Activated T-cell treated with anti-CD3 and anti-CD28 coated beads for 24 hours (primary cell): Measurements from ENCODE around the gene CFAP410.

Experiments used
- DNase-seq: peaks from one replicate; pipeline ENCODE4 v3.0.0-alpha.2; 2020; ENCODE audit warnings: low read depth

Gene CFAP410

DNA sequence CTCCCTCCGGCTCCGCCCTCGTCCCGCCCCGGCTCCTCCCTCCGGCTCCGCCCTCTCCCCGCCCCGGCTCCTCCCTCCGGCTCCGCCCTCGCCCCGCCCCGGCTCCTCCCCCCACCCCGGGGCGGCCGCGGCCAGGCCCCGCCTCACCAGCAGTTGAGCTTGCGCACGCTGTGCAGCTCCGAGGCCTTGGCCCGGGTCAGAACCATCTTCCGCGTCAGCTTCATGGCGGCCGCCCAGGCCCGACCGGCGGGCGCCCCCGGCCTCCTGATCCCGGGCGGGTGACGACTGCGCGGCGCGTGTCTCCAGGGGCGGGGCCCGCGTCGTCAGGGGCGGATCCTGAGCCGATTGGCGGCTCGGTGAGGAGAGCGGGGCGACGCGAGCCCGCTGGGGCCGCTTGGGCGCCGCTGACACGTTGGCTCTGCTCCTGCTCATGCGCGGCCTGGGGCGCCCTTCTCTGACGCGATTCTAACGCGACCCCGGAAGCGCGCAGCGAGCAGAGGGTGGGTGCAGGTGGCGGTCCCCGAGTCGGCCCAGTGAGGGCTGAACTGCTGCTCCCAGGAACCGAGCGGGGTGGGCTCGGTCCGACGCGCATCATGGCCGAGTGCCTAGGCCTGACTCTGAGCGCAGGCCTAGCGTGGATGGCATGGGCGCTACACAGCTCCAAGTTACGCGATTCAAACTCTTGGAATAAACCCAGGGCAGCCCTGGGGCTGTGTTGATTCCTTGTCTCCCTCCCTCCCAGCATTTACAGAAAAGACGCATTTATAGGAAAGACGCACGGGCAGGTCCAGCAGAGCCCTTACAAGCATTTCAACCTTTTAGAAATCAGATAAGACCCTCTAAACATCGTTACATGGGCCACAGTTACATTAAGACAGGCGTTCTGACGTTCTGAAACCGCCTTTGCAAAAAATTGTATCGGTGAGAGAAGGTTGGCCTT is at the start of gene CFAP410:
TSS of gene CFAP410 (minus strand) at position 420 of the 940 bp plus-strand sequence. CDS start at position 224, 196 bp downstream.
- DNase-seq = peak; percentile 94

DNA sequence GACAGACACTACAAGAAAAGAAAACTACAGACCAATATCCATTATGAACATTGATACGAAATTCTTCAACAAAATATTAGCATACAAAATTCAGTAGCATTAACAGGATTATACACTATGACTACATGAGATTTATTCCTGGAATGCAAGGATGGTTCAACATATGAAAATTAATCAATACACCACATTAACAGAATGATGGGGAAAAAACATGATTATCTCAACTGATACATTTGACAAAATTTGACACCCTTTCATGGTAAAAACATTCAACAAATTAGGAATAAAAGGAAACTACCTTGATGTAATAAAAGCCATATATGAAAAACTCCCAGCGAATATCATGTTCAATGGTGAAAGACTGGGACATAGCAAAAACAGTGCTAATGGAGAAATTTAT is 45.8 kb upstream of the CFAP410 start:
- DNase-seq = no peak

DNA sequence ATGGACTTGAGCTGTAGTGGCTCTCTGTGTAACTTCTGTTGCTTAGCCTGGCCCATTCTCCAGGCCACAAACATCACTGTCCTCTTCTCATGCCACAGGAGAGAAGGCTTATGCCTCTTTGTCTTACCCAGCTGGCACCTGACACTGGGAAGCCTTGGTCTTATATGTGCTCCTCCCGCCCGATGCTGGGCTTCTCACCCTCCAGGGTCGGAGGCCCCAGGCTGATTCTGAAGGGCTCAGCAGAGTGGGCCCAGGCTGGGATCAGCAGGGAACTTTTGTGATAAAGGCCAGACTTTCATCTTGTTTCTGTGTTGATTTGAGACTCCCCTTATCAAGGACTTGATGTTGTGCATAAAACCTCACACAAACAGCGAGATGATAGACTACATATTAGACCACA is 44.0 kb upstream of the CFAP410 start:
- no peak for DNase-seq

DNA sequence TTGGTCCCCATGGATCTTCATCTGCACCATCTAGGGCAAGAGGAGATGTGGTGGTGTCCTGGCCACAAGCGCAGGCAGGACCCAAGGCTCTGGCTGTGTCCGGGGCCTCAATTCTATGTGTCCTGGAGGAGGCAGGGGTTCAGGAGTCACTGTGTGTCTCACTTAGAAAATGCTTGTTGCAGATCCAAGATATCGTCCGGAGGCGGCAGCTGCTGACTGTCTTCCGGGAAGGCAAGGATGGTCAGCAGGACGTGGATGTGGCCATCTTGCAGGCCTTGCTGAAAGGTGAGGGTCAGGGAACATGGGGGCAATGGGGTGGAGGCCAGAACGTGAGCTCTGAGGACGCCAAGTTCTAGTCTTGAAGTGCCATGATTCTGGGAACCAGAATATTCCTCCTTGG is 43.3 kb upstream of the CFAP410 start:
- DNase-seq = no peak

DNA sequence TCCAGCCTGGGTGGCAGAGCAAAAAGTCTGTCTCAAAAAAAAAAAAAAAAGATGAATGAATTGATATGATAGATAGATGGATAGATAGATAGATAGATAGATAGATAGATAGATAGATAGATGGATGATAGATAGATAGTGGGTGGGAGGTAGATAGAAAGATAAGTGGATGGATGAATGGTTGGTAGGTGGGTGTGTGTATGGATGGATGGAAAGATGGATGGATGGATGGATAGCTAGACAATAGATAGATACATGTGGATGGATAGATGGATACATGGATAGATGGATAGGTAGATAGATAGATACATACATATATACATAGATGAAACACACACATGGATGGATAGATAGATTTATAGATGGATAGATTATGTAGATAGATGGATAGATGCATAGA is 42.7 kb upstream of the CFAP410 start:
- no peak for DNase-seq

DNA sequence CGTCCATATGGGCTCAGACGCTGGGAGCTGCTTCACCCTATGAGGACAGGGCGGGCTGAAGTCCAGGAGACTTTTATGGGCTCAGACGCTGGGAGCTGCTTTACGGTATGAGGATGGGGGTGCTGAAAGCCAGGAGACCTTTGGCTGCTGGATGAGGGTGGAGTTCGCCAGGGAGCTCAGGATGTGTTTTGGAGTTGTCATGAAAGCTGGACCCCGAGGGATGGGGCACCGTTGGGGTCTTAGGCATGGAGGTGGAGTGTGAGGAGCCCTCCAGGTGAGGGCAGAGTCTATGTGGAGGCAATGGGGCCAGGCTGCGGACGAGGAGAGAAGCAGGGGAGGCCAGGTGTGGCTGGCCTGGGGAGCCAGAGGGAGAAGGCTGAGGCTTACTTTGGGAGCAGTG is 41.7 kb upstream of the CFAP410 start:
- DNase-seq = no peak

DNA sequence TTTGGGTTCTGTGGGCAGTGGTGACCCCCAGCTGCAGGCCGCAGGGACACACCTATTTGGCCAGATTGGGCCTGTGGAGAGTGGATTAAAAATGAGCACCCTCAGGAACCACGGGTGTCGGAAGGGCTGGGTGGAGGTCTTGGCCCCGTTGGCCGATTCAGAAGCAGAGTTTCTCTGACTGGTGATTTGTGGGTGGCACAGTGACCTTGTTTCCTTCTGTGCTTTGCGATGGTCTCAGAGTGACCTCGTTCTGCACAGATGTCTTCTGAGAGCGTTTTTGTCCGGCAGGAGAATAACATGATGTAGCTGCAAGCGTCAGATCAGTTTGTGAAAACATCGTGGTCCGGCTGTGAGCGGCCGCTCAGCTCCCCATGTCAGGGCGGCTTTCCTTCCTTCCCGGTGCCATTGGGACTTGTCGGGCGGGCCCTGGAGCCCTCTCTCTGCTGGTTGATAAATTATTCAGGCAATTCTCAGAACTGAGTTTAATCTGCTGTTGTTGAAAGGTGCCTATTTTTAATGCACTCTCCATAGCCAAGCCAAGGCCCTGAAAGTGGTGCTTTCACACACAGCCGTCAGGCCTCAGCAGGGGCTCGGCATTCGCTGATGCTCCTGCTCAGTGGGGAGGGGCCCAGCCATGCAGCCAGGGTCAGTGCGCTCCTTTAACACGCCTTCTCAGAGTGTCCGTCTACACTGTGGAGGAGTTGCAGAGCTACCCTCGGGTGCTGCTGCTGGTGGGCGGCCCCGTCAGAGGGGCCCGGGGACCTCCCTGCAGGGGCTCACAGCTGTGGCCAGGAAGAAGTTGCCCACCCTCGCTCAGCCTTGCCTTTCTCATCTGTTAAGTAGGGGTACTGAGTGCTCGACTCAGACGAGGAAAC is 41.0 kb upstream of the CFAP410 start:
- DNase-seq = no peak

DNA sequence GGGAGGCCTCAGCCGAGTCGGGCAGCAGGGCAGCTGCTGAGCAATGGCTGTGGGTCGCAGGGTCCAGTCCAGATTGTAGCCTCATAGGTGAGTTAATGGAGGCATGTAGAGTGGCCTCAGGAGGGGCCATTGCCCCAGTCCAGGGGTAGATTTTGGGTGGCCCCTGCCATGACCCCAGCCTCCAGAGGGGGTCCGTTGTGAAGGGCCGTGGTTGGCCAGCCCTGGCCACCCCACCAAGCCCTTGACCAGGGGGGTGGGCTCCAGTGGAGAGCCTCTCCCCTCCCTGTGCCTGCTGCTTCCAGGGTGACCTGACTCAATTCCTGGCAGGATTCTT is 40.3 kb upstream of the CFAP410 start:
- DNase-seq = no peak

DNA sequence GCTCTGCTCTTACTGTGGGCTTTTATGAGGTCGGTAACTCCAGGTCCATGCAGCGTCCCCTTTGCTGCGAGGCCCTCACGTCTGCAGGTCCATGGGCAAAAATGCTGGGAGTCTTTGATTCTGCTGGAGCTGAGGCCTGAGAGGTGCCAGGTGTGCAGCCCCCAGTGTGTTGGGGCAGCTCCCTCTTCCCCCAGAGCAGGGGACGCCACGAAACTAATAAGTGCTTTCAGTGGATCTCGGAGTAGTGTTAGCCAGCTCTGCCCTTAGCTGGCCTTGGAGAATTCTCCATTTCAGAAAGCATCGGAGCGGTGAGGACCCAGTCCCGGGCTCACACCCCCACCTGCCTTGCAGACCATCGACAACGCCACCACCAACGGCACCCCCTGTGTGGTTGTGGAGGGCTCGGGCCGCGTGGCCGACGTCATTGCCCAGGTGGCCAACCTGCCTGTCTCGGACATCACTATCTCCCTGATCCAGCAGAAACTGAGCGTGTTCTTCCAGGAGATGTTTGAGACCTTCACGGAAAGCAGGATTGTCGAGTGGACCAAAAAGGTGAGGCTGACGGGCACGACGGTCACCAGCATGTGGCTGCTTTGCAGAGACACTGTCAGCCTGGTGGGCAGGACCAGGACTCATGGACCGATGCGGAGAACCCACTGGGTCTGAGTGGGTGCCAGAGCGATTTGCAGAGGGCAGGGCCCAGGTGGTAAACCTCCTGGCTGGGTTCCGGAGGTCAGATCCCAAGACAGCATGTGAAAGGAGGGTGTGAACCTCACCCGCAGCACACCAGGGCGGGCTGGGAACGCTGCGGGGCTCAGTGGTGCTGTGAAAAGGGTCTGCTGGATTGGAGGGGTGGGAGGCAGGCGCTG is 39.7 kb upstream of the CFAP410 start:
- DNase-seq = no peak

DNA sequence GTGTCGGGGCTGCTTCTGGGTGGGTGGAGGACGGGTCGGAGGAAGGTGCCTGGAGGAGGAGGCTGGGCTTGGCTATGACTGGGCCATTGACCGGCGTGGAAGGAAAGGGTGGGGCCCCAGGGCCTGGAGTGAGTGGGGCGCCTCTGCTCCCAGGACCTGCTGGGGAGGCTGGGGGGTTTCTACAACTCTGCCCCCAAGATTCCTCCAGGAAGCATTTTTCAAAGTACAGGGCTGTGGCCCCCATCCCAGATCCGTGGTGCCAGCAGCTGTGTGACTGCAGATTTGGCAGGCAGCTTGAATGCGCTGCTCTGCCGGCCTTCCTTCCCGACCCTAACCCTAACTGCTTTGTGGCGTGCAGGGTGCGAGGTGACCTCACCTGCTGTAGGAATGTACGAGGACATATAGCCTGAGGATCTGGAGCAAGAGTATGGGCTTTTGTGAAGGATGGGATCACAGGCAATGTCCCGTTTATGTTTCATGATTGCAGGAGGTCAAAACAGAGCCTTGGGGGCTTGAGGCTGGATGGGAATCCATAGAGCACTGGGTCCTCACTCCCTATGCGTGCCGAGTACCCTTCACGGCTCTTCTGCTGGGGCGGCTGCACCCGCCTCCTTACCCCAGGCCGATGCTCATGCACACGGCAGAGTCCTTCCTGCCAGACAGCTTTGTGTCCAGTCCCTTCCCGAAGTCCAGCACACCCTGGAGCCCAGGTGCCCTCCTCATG is 38.9 kb upstream of the CFAP410 start:
- DNase-seq = no peak

DNA sequence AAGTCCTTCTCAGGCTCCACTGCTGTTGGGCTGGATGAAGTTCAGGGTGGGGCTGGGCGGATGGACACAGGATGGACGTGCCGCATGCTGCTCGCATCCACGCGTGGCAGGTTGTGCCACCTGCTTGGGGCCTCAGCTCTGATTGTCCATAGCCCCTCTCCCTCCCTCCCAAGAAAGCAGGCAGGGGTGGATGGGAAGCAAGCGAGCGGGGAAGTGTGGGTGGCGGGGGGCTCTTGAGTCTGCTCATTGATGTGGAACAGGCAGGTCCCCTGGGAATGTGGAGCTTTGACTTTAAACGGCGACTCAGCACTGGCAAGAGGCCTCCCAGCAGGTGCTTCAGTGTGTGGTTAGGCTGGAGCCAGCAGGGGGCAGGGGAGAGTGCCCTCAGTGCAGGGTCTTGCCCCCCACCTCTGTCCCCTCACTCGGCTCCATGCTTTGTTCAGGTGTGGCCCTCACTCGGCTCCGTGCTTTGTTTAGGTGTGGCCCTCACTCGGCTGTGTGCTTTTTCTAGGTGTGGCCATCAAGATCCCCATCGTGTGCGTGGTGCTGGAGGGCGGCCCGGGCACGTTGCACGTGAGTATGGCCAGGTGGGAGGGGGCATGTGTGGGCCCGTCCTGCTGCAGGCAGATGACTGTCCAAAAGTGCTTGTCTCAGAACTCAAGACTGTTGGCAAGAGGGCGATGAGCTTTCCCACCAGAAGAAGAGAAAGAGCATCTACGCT is 38.2 kb upstream of the CFAP410 start:
- DNase-seq = no peak

DNA sequence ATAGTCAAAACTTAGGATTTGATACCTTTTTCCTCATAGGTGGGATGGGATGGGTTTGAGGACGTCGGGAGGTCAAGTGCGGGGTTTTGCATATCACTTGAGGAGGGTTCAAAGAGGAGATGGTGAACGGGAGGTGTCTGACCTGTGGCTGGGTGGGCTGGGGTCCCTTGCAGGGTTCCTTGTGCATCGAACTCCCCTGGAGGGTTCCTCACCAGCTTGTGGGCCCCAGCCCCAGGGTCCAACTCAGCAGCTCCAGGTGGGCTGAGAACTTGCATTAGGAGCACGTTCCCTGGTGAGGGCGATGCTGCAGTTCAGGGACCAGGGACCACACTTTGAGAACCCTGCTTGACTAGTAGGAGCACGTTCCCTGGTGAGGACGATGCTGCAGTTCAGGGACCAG is 37.4 kb upstream of the CFAP410 start:
- DNase-seq = no peak

DNA sequence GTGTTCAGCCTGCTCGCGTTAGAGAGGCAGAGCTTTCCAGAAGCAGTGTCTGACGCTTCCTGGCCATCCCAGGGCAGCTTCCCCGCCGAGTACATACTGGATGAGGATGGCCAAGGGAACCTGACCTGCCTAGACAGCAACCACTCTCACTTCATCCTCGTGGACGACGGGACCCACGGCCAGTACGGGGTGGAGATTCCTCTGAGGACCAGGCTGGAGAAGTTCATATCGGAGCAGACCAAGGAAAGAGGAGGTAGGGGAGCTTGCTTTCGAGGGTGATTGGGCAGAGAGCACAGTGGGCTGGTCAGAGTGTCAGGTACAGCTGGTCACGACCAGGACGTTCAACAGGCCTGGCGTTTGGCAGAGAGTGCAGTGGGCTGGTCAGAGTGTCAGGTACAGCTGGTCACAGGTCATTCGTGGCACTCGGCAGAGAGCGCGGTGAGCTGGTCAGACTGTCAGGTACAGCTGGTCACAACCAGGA is 36.6 kb upstream of the CFAP410 start:
- no peak for DNase-seq

DNA sequence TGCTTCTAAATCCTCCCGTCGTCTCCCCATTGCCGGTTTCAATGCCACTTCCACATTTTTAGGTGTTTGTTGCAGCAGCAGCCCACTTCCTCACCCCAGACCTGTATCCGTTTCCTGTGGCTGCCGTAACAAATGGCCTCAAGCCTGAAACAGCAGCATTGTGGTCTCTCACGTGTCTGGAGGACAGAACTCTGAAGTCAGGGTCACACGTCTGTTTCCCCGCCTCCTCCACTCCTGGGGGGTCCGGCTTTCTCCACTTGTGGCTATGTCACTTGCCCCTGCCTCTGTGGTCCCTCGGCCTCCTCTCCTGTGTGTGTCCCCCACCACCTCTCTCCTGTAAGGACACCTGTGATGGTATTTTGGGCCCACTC is 36.1 kb upstream of the CFAP410 start:
- DNase-seq = no peak

DNA sequence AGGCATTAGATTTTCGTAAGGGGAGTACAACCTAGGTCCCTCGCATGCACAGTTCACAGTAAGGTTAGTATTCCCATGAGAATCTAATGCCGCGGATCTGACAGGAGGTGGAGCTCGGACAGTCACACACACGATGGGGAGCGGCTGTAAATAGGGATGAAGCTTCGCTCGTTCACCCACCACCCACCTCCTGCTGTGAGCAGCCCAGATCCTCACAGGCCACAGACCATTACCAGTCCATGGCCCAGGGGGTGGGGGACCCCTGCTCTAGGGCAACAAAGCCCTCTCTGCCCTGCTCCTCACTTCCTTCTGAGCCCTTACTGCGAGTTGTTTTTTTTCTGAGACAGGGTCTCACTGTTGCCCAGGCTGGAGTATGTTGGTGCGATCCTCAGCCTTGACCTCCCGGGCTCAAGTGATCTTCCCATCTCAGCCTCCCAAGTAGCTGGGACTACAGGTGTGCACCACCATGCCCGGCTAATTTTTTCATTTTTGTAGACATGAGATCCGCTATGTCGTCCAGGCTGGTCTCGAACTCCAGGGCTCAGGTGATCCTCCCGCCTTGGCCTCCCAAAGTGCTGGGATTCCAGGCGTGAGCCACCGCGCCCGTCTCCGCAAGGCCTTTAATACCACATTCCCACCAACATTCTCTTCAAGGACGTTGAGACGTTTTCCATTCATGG is 35.6 kb upstream of the CFAP410 start:
- no peak for DNase-seq

DNA sequence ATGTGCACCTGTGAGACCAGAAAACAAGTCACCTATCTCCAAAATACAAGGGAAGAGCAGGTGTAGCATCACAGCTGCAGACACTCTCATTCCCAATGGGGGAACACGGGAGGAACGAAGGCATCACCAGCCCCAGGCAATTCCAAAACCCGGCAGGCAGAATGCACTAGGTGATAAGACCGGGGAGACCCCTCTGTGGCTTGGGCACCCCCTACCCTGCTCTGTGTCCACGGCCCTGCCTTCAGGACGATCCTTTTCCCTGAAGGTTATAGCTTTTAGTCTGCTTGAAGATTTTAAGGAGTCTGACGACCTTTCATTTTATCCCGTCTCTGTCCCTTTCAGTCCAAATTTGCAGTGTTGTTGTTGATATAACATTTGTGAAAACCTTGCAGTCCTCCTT is 33.4 kb upstream of the CFAP410 start:
- DNase-seq = no peak

DNA sequence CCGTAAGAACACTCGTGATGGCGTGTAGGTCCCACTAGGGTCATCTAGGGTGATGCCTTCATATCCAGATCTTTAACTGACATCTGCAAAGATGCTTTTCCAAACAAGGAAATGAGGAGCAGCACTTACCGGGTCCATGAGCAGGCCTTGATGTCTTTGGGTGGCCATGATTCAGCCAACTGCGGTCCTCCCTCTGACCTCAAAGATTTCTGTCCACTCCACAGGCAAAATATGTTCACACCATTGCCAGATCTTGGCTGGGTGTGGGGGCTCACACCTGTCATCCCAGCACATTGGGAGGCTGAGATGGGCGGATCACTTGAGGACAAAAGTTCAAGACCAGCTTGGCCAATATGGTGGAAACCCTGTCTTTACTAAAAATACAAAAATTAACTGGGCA is 32.4 kb upstream of the CFAP410 start:
- no peak for DNase-seq

DNA sequence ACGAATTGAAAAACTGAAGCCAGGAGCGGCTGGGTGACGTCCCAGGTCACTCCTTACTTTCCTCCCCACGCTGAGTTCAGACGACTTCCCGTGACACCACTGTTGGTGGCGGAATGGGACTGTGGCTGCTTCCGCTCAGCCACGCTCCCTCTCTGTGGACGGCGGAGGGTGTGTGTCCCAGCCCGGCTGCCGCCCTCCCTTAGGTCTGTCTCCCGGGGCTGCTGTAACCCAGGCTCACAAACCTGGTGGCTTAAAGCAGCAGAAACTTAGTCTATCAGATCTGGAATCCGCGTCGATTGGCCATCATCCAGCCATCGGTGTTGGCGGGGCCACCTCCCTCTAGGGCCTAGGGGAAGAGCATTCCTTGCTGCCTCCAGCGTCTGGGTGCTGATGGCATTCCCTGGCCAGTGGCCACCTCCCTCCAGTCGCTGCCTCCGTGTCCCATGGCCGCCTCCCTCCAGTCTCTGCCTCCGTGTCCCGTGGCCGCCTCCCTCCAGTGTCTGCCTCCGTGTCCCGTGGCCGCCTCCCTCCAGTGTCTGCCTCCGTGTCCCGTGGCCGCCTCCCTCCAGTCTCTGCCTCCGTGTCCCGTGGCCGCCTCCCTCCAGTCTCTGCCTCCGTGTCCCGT is 31.7 kb upstream of the CFAP410 start:
- DNase-seq = no peak

DNA sequence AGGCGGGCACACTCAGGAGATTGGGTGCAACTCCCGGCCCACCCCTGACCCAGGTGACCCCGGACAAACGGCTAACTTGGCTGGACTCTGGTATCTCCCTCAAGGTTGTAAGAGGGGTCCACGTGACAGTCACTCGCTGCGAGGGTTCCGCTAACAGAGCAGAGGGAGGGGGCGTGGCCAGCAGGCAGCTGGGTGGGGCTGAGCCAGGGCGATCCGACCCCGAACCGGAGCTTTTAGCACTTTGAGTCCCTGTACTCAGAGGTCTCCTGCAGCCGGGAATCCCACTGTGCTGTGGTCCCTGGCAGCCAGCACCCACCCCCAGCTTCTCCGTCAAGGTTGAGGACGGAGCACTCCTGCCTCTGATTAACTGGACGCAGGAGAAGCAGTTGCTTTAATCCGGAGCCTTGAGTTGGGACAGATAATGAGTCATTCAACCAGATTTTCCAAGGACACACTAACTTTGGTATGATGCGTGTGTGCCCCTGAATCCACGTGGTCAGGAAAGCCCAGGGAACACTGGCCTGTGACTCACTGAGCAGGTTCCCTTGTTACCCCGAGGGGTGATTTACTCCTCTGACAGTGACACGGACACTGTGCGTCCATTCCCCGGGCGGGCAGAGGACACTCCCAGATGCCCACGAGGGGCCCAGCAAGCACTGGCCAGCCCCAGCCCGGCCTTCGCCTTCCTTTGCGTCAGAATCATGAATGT is 31.0 kb upstream of the CFAP410 start:
- DNase-seq = no peak
